GM19468 (cell line): ENCODE data around the gene TM7SF2.
A peak's percentile ranks its signal among the peaks of the same experiment; 100 is the strongest.

Experiments used
- ATAC-seq: cut with Tn5 transposase; IDR thresholded peaks from one replicate; pipeline ENCODE4 v1.9.1; 2021; ENCODE audit warnings: mild to moderate bottlenecking, moderate library complexity, moderate number of reproducible peaks; ENCODE audit not compliant: unreplicated experiment; ENCODE audit errors: extremely low read depth

Gene TM7SF2

GRCh38 chr11:65111744-65112545 lies at the start of gene TM7SF2:
Gene TM7SF2 (plus strand): TSS chr11:65111872. CDS start chr11:65112016, 144 bp downstream.
- ATAC-seq: no peak

- ATAC-seq: no peak
Observed at GRCh38 chr11:65063532-65063931, 48.1 kb upstream of the TM7SF2 start.

GRCh38 chr11:65064847-65065240 lies 46.8 kb upstream of the TM7SF2 start:
- no peak for ATAC-seq

- ATAC-seq: no peak
Observed at GRCh38 chr11:65065851-65066250, 45.8 kb upstream of the TM7SF2 start.

- ATAC-seq: no peak
Observed at GRCh38 chr11:65066315-65066714, 45.4 kb upstream of the TM7SF2 start.

GRCh38 chr11:65066805-65067291 lies 44.8 kb upstream of the TM7SF2 start:
- ATAC-seq: no peak

- no peak for ATAC-seq
Observed at GRCh38 chr11:65067446-65067845, 44.2 kb upstream of the TM7SF2 start.

GRCh38 chr11:65069217-65069616 lies 42.5 kb upstream of the TM7SF2 start:
- ATAC-seq: no peak

GRCh38 chr11:65071907-65072630 lies 39.6 kb upstream of the TM7SF2 start:
- ATAC-seq: no peak

- no peak for ATAC-seq
Observed at GRCh38 chr11:65072631-65072966, 39.1 kb upstream of the TM7SF2 start.

- no peak for ATAC-seq
Observed at GRCh38 chr11:65077451-65077850, 34.2 kb upstream of the TM7SF2 start.

GRCh38 chr11:65078151-65078550 lies 33.5 kb upstream of the TM7SF2 start:
- ATAC-seq: no peak

- ATAC-seq: no peak
Observed at GRCh38 chr11:65078786-65079342, 32.8 kb upstream of the TM7SF2 start.

GRCh38 chr11:65083134-65083833 lies 28.4 kb upstream of the TM7SF2 start:
- no peak for ATAC-seq

- peak; percentile 71 for ATAC-seq
Observed at GRCh38 chr11:65083834-65084597, 27.7 kb upstream of the TM7SF2 start, which contains the start of the genes CDCA5 and ZFPL1. Gene CDCA5 (minus strand): TSS chr11:65084040. CDS start chr11:65083978, 62 bp downstream. Gene ZFPL1 (plus strand): TSS chr11:65084222. CDS start chr11:65084699, 477 bp downstream.

GRCh38 chr11:65084598-65085375 lies 26.9 kb upstream of the TM7SF2 start:
- ATAC-seq: no peak

GRCh38 chr11:65085446-65085845 lies 26.2 kb upstream of the TM7SF2 start:
- no peak for ATAC-seq

- ATAC-seq: no peak
Observed at GRCh38 chr11:65086809-65087208, 24.9 kb upstream of the TM7SF2 start.

GRCh38 chr11:65087216-65087615 lies 24.5 kb upstream of the TM7SF2 start:
- no peak for ATAC-seq
